ENCODE measurements around the gene METRN. TPM values are rescaled to one million over a fixed set of nuclear protein-coding genes. Genes with fewer than 3 reads are reported as not detected.

METRN gene
- total RNA-seq, 4 donors from 2014 or later: 13.3 to 29.5 (median 26.0) TPM

- TF ChIP-seq CTCF (IDR thresholded peaks at IDR 0.05; ENCODE audit: low read depth): no peak
These were observed 44.2 kb upstream of the METRN start for GRCh38 chr16:670485-671352.

- TF ChIP-seq CTCF (IDR thresholded peaks at IDR 0.05; ENCODE audit: low read depth): no peak
These were observed 43.4 kb upstream of the METRN start for GRCh38 chr16:671353-672131.

- TF ChIP-seq CTCF (IDR thresholded peaks at IDR 0.05; ENCODE audit: low read depth): no peak
These were observed 42.5 kb upstream of the METRN start for GRCh38 chr16:672371-672770.

DNA sequence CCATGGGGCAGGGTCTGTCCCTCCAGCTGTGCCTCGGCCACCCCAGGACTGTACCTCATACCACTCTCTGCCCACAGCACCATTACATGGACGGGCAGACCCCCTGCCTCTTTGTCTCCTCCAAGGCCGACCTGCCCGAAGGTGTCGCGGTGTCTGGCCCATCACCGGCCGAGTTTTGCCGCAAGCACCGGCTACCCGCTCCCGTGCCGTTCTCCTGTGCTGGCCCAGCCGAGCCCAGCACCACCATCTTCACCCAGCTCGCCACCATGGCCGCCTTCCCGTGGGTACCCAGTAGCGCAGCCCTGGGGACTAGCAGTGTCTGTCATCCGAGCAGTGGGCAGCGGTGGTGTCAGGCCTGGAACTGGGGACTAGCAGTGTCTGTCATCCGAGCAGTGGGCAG lies 42.1 kb upstream of the METRN start:
- no peak for TF ChIP-seq CTCF (IDR thresholded peaks at IDR 0.05; ENCODE audit: low read depth)

GRCh38 chr16:673399-673991 lies 41.4 kb upstream of the METRN start:
- TF ChIP-seq CTCF (IDR thresholded peaks at IDR 0.05; ENCODE audit: low read depth): no peak

DNA sequence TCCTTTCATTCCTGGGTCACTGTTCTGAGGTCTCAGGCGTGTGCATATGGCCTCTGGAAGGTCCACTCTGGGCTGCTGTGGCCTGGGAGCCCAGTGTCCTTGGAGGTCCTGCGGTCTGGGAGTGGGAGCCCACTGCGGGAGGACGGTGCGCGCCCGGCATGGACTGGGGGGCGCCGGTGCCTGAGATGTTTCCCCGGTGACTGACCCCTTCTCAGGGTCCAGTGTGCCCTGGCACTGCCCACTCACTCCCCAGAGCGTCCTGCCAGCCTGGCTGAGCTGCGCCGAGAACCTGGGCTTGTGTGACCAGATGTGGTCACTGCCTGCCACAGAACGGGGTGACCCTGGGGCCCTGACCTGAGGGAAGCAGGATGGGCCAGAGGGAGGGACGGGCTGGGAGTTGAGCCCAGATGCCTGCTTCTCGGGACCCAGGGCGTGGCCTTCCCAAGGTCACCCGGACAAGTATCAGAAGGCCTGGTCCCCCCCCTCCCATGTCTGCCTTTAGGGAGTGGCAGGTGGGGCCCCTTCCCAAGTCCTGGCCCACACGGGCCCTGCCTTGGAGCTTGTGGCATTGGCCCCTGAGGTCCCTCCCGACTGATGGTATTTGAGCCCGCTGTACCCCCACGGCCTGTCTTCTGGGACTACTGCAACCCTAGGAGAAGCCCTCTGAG lies 40.6 kb upstream of the METRN start:
- TF ChIP-seq CTCF (IDR thresholded peaks at IDR 0.05; ENCODE audit: low read depth): no peak

Measured in subcutaneous adipose tissue (tissue), 4 donors.